Karpas-422 (cell line): ENCODE data around the gene LTA. TPM values are rescaled to one million over a fixed set of nuclear protein-coding genes. Genes with fewer than 3 reads are reported as not detected.

ENCODE experiments used
- DNase-seq: peaks from one replicate; pipeline ENCODE4 v3.0.0-alpha.2; 2015
- H2AFZ ChIP-seq: fragments of 200-600 bp; sonication (generic); 2 replicates; pipeline ENCODE4 v1.6.1; 2014; ENCODE audit warnings: antibody characterized with exemption, low read length, mixed read lengths
- H3K27ac ChIP-seq: fragments of 200-600 bp; sonication (generic); 2 replicates; pipeline ENCODE4 v1.5.1; 2014; ENCODE audit warnings: mild to moderate bottlenecking, low read length, moderate library complexity
- H3K27me3 ChIP-seq: fragments of 200-600 bp; sonication (generic); 2 replicates; pipeline ENCODE4 v1.6.1; 2014; ENCODE audit warnings: low read length, mixed read lengths
- H3K36me3 ChIP-seq: fragments of 200-600 bp; sonication (generic); 2 replicates; pipeline ENCODE4 v1.6.1; 2014; ENCODE audit warnings: low read length, mixed read lengths; ENCODE audit not compliant: insufficient read depth
- H3K4me1 ChIP-seq: fragments of 200-600 bp; sonication (generic); 2 replicates; pipeline ENCODE4 v1.6.1; 2014; ENCODE audit warnings: mild to moderate bottlenecking, low read length, mixed read lengths
- H3K4me2 ChIP-seq: fragments of 200-600 bp; sonication (generic); 2 replicates; pipeline ENCODE4 v1.6.1; 2014; ENCODE audit warnings: low read length, low read depth, mild to moderate bottlenecking; ENCODE audit not compliant: poor library complexity, severe bottlenecking
- H3K4me3 ChIP-seq: fragments of 200-600 bp; sonication (generic); 2 replicates; pipeline ENCODE4 v1.5.1; 2014; ENCODE audit warnings: mild to moderate bottlenecking, antibody characterized with exemption, low read length, mixed read lengths
- H3K79me2 ChIP-seq: fragments of 200-600 bp; sonication (generic); 2 replicates; pipeline ENCODE4 v1.6.1; 2014; ENCODE audit warnings: mild to moderate bottlenecking, low read length, mixed read lengths
- H3K9ac ChIP-seq: fragments of 200-600 bp; sonication (generic); 2 replicates; pipeline ENCODE4 v1.6.0; 2014; ENCODE audit warnings: low read length
- H3K9me2 ChIP-seq: fragments of 200-600 bp; sonication (generic), shearing (Covaris generic); replicated peaks from 2 replicates; pipeline ENCODE4 v1.6.0; 2014; ENCODE audit warnings: mild to moderate bottlenecking, low read length, moderate library complexity; ENCODE audit not compliant: insufficient read depth
- H3K9me3 ChIP-seq: fragments of 300-700, 200-600 bp; sonication (generic); 2 replicates; pipeline ENCODE4 v1.6.1; 2014; ENCODE audit warnings: low read length, mixed read lengths
- H4K20me1 ChIP-seq: fragments of 200-600 bp; sonication (generic); 2 replicates; pipeline ENCODE4 v1.6.1; 2014; ENCODE audit warnings: mild to moderate bottlenecking, antibody characterized with exemption, low read length, low read depth; ENCODE audit not compliant: insufficient read depth
- total RNA-seq: library from RNA; depleted of rRNA; stranded (reverse); fragments of >200 nt; shearing (Covaris generic); gene quantifications from 2 replicates; pipeline ENCODE4 v1.2.3, GENCODE V29; 2014; ENCODE audit warnings: low replicate concordance; rRNA removed

The LTA gene, protein sequence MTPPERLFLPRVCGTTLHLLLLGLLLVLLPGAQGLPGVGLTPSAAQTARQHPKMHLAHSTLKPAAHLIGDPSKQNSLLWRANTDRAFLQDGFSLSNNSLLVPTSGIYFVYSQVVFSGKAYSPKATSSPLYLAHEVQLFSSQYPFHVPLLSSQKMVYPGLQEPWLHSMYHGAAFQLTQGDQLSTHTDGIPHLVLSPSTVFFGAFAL
- total RNA-seq: 71.1 and 128 TPM in 2 replicates

DNA sequence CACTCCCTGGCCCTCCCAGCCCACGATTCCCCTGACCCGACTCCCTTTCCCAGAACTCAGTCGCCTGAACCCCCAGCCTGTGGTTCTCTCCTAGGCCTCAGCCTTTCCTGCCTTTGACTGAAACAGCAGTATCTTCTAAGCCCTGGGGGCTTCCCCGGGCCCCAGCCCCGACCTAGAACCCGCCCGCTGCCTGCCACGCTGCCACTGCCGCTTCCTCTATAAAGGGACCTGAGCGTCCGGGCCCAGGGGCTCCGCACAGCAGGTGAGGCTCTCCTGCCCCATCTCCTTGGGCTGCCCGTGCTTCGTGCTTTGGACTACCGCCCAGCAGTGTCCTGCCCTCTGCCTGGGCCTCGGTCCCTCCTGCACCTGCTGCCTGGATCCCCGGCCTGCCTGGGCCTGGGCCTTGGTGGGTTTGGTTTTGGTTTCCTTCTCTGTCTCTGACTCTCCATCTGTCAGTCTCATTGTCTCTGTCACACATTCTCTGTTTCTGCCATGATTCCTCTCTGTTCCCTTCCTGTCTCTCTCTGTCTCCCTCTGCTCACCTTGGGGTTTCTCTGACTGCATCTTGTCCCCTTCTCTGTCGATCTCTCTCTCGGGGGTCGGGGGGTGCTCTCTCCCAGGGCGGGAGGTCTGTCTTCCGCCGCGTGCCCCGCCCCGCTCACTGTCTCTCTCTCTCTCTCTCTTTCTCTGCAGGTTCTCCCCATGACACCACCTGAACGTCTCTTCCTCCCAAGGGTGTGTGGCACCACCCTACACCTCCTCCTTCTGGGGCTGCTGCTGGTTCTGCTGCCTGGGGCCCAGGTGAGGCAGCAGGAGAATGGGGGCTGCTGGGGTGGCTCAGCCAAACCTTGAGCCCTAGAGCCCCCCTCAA lies at the start of gene LTA:
Gene LTA, plus strand, starts transcription at position 249 of the 871 bp plus-strand sequence. Its CDS starts 454 bp downstream, at position 703.
- Histone ChIP-seq H3K27me3 (no peaks in the 10 kb centered on the region), H3K4me3 (peak within 1 kb of the TSS; percentile 98), H2AFZ (no peak within 1 kb of the TSS), H4K20me1 (peaks cover 18% of the 10 kb centered on the region; the same call in 1 of the 2 replicates), H3K4me1 (peaks cover 91% of the 10 kb centered on the region), H3K27ac (peak within 1 kb of the TSS; percentile 95), H3K79me2 (peaks cover 59% of the 10 kb centered on the region), H3K4me2 (peak within 1 kb of the TSS; percentile 84), H3K9me2 (no peaks in the 10 kb centered on the region), H3K9me3 (no peaks in the 10 kb centered on the region), H3K36me3 (peaks cover 18% of the 10 kb centered on the region), H3K9ac (peak within 1 kb of the TSS; percentile 99)
- DNase-seq: peak; percentile 92

DNA sequence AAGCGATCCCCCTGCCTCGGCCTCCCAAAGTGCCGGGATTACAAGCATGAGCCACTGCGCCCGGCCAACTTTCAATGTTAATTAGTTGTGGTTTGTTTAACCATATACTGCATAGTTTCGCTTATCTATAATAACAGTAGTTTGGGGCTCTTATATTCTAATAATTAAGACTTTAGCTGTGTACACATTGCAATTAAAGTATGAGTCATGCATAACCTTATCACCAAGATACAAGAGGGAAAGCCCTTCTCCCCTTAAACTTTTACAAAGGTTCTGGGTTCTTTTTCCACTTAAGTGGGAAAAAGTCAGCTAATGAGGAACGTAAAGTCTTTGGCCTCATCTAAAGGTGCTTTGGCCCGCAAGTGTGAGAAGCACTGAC lies 46.5 kb upstream of the LTA start:
- Histone ChIP-seq H3K9me3 (no peaks in the 10 kb centered on the region), H3K36me3 (peaks cover 8% of the 10 kb centered on the region; the same call in 1 of the 2 replicates), H3K9ac (no peak overlapping the region), H2AFZ (no peak overlapping the region), H3K27ac (no peak overlapping the region), H3K4me1 (no peaks in the 10 kb centered on the region), H3K4me2 (no peak overlapping the region), H3K27me3 (no peaks in the 10 kb centered on the region), H4K20me1 (0 out of 2 replicates have a peak, but pooled peaks cover 3% of the 10 kb centered on the region), H3K79me2 (no peaks in the 10 kb centered on the region), H3K4me3 (no peak overlapping the region), H3K9me2 (no peaks in the 10 kb centered on the region)
- no peak for DNase-seq

DNA sequence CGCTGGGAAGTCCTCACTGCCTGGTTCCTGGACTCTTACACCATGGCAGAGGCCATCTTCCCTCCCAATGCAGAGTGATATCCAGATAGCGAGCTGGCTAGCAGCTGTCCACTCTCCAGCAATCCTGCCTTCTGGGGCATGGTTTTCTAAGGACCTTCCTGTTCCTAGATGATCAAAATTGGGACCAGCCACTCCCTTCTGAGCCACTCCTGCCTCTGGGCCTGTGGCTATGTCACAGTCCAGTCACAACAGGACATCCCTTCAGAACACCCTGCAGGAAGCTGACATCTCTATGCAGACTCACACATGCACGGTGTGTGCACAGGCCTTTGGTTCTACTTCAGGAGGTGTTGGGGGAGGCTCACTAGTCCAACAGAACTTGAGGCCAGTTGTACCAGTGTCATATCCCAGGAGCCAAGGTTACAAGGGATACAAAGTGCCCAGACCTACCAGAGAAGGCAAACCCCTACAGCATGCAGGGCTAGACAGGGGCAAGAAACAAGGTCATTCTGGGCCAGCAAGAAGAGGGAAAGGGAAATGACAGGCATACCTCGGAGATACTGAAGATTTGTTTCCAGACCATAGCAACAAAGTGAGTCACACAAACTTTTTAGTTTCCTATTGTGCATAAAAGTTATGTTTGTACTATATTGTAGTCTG lies 46.0 kb upstream of the LTA start:
- no peaks in the 10 kb centered on the region for H3K9me3 ChIP-seq
- no peak overlapping the region for H3K9ac ChIP-seq
- H4K20me1 ChIP-seq: peaks cover 4% of the 10 kb centered on the region; the same call in 1 of the 2 replicates
- no peak overlapping the region for H3K27ac ChIP-seq
- H3K4me1 ChIP-seq: no peaks in the 10 kb centered on the region
- peaks cover 13% of the 10 kb centered on the region; the same call in 1 of the 2 replicates for H3K36me3 ChIP-seq
- no peak overlapping the region for H2AFZ ChIP-seq
- no peaks in the 10 kb centered on the region for H3K27me3 ChIP-seq
- H3K4me3 ChIP-seq: no peak overlapping the region
- H3K9me2 ChIP-seq: no peaks in the 10 kb centered on the region
- H3K79me2 ChIP-seq: no peaks in the 10 kb centered on the region
- no peak for DNase-seq
- no peak overlapping the region for H3K4me2 ChIP-seq

DNA sequence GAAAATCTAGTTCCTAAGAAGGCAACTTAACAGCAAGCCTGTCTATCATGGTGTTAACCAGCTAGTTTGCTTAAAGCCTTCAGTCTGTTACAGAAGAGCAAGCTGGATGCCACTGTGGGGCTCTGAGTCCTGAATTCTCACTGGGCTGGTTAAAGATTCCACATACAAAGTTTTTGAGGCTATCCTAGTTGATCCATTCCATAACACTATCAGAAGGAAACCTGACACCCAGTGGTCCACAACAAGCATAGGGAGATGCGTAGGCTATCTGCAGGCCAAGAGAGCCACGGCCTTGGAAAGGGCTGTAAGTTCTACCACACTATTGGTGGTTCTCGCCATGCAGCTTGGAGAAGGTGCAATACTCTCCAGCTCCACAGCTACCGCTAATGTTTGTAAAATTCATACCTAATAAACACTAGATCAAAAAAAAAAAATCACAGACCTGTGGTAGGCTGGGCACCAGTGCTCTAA lies 43.7 kb upstream of the LTA start:
- no peak overlapping the region for H3K4me3 ChIP-seq
- H3K27me3 ChIP-seq: no peaks in the 10 kb centered on the region
- H3K9me2 ChIP-seq: no peaks in the 10 kb centered on the region
- no peaks in the 10 kb centered on the region for H3K9me3 ChIP-seq
- no peak overlapping the region for H3K9ac ChIP-seq
- DNase-seq: peak; percentile 59
- H3K79me2 ChIP-seq: no peaks in the 10 kb centered on the region
- no peak overlapping the region for H2AFZ ChIP-seq
- no peak overlapping the region for H3K4me2 ChIP-seq
- H3K36me3 ChIP-seq: peaks cover 32% of the 10 kb centered on the region; the same call in 1 of the 2 replicates
- H3K27ac ChIP-seq: no peak overlapping the region
- H4K20me1 ChIP-seq: peaks cover 6% of the 10 kb centered on the region; the same call in 1 of the 2 replicates
- H3K4me1 ChIP-seq: no peaks in the 10 kb centered on the region

DNA sequence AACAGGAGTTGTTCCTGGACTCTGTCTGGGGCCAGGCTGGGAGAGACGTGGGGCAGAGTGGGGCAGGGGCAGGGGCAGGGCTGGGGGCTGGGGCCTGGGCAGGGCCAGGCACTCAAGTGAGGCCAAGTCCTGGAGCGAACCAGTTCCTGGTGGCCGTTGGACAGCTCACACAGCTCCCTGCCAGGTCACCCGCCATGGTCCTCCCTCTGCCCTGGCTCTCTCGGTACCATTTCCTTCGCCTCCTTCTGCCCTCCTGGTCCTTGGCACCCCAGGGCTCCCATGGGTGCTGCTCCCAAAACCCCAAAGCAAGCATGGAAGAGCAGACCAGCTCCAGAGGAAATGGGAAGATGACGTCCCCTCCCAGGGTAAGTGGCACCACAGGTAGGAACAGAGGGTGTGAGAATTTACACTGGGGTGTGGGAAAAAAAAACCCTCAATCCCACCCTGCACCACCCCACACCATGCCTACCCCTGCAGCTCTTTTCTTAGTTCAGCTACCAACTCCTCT lies 43.2 kb upstream of the LTA start, which contains the start of gene MCCD1:
Gene MCCD1, plus strand, starts transcription at position 142 of the 508 bp plus-strand sequence. Its CDS starts 53 bp downstream, at position 195.
- no peak within 1 kb of the TSS for H2AFZ ChIP-seq
- H3K79me2 ChIP-seq: no peaks in the 10 kb centered on the region
- no peak within 1 kb of the TSS for H3K4me3 ChIP-seq
- no peaks in the 10 kb centered on the region for H3K9me2 ChIP-seq
- H3K36me3 ChIP-seq: peaks cover 38% of the 10 kb centered on the region; the same call in 1 of the 2 replicates
- peaks cover 9% of the 10 kb centered on the region; the same call in 1 of the 2 replicates for H4K20me1 ChIP-seq
- no peak within 1 kb of the TSS for H3K9ac ChIP-seq
- no peaks in the 10 kb centered on the region for H3K9me3 ChIP-seq
- no peaks in the 10 kb centered on the region; the same call in 1 of the 2 replicates for H3K4me1 ChIP-seq
- H3K27ac ChIP-seq: no peak within 1 kb of the TSS
- H3K4me2 ChIP-seq: no peak within 1 kb of the TSS
- H3K27me3 ChIP-seq: no peaks in the 10 kb centered on the region
- DNase-seq: peak; percentile 45

DNA sequence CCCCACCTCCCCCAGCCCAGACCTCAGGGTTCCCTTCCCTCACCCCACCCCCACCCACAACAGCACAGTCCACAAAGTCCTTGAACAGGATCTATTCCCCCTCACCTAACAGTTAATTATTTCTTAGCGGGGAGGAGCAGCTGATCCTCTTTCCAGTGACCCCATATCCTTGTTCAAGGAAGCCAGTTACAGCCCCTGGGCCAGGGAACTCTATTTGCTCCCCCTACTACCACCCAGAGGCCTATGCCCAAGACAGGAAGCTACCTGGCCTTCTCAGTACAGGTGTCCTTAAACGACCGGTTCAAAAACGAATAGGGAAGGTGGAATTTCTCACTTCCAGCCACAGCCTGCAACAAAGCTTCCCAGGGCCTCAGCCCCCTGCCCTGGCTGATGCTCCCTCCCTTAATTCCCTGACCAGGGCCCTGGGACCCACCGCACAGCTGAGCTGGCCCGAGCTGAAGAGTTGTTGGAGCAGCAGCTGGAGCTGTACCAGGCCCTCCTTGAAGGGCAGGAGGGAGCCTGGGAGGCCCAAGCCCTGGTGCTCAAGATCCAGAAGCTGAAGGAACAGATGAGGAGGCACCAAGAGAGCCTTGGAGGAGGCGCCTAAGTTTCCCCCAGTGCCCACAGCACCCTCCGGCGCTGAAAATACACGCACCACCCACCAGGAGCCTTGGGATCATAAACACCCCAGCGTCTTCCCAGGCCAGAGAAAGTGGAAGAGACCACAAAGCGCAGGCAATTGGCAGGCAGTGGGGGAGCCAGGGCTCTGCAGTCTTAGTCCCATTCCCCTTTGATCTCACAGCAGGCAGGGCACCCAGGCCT lies 42.5 kb upstream of the LTA start:
- Histone ChIP-seq H3K9ac (no peak overlapping the region), H3K9me2 (no peaks in the 10 kb centered on the region), H3K9me3 (no peaks in the 10 kb centered on the region), H3K36me3 (peaks cover 44% of the 10 kb centered on the region; the same call in 1 of the 2 replicates), H2AFZ (no peak overlapping the region), H3K27me3 (no peaks in the 10 kb centered on the region), H3K4me1 (no peaks in the 10 kb centered on the region; the same call in 1 of the 2 replicates), H4K20me1 (peaks cover 14% of the 10 kb centered on the region), H3K27ac (no peak overlapping the region), H3K4me3 (no peak overlapping the region), H3K4me2 (no peak overlapping the region), H3K79me2 (no peaks in the 10 kb centered on the region)
- DNase-seq: peak; percentile 60

DNA sequence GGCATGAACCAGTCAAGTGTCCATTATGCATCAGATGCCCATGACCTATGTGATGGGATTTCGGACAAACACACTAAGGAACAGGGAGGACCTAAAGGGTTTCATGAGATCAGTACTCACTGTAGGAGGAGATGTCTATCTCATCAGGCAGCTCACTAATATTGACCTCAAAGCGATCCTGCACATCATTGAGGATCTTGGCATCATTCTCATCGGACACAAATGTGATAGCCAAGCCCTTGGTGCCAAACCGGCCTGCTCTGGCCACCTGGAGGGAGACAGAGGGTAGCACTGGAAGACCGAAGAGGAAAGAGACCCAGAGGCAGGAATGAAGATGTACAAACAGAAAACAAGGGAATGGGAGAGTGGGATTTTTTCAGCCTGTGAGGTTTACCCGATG lies 41.4 kb upstream of the LTA start:
- Histone ChIP-seq H3K36me3 (peaks cover 56% of the 10 kb centered on the region), H4K20me1 (peaks cover 25% of the 10 kb centered on the region)

More for the DNA sequence above, 41.4 kb upstream of the LTA start:
- Histone ChIP-seq H3K27me3 (no peaks in the 10 kb centered on the region), H3K9me2 (no peaks in the 10 kb centered on the region), H3K4me2 (no peak overlapping the region), H3K4me1 (no peaks in the 10 kb centered on the region; the same call in 1 of the 2 replicates), H3K27ac (no peak overlapping the region), H3K9ac (no peak overlapping the region), H3K4me3 (no peak overlapping the region), H3K79me2 (no peaks in the 10 kb centered on the region), H3K9me3 (no peaks in the 10 kb centered on the region), H2AFZ (no peak overlapping the region)
- DNase-seq: no peak
